HEK293 (cell line): ENCODE data around the gene PTPN4.

Source experiments
- CTCF ChIA-PET: fragments of 350-600 bp; formaldehyde crosslinking; extraction: SDS; loops from one replicate; lab custom pipeline; 2021; ENCODE audit warnings: antibody characterized with exemption; lab: Yijun Ruan, JAX
- POLR2A ChIA-PET: fragments of 300-600 bp; formaldehyde crosslinking; extraction: SDS; loops from one replicate; lab custom pipeline; 2020; ENCODE audit warnings: antibody characterized with exemption, inconsistent platforms; lab: Yijun Ruan, JAX
- H3K27ac ChIP-seq: fragments of 200-500 bp; sonication (Bioruptor generic); 2 replicates; pipeline ENCODE4 v1.5.1; 2014; ENCODE audit warnings: low read depth, low read length, control low read depth, inconsistent platforms; ENCODE audit errors: extremely low read depth
- H3K36me3 ChIP-seq, 2 experiments: fragments of 200-500 bp in 1 of 2; sonication (Bioruptor generic) in 1 of 2; 1 replicate in 1 of 2; 2 replicates in 1 of 2; pipeline ENCODE4 v1.5.1; 2014 to 2017; ENCODE audit warnings: inconsistent platforms in 2 of 2, low read length in 2 of 2; ENCODE audit not compliant: control insufficient read depth in 2 of 2, insufficient read depth in 1 of 2
- H3K4me1 ChIP-seq: fragments of 200-500 bp; sonication (Bioruptor generic); 2 replicates; pipeline ENCODE4 v1.5.1; 2014; ENCODE audit warnings: mild to moderate bottlenecking, low read length, inconsistent platforms; ENCODE audit not compliant: control insufficient read depth, insufficient read depth
- H3K4me3 ChIP-seq: 2 replicates; pipeline ENCODE4 v1.5.1; 2011; ENCODE audit warnings: low read depth, mild to moderate bottlenecking, control low read depth, low read length, moderate library complexity
- H3K9me3 ChIP-seq: fragments of 200-500 bp; sonication (Bioruptor generic); 2 replicates; pipeline ENCODE4 v1.5.1; 2014; ENCODE audit warnings: low read depth, low read length, inconsistent platforms; ENCODE audit not compliant: control insufficient read depth, insufficient read depth
- HOXA7 ChIP-seq: sonication (generic); formaldehyde crosslinking; IDR thresholded peaks from 2 replicates; pipeline ENCODE4 v1.8.1; 2022; ENCODE audit warnings: missing genetic modification reagents, borderline replicate concordance
- HOXC10 ChIP-seq: sonication (generic); formaldehyde crosslinking; IDR thresholded peaks from 2 replicates; pipeline ENCODE4 v1.8.1; 2023; ENCODE audit warnings: mild to moderate bottlenecking, missing genetic modification reagents
- HOXD13 ChIP-seq: sonication (generic); formaldehyde crosslinking; IDR thresholded peaks from 2 replicates; pipeline ENCODE4 v1.8.0; 2022; ENCODE audit warnings: missing genetic modification reagents, borderline replicate concordance
- PRDM2 ChIP-seq: fragments of 450-650 bp; formaldehyde crosslinking; IDR thresholded peaks from 2 replicates; pipeline ENCODE4 v1.5.1; 2016; ENCODE audit warnings: missing biosample characterization, missing genetic modification characterization, borderline replicate concordance
- SETDB1 ChIP-seq: IDR thresholded peaks from one replicate; pipeline ENCODE4 v1.6.1; 2017; ENCODE audit warnings: mild to moderate bottlenecking, low read length, moderate library complexity, mixed read lengths; ENCODE audit not compliant: insufficient read length
- YY2 ChIP-seq: fragments of 450-650 bp; formaldehyde crosslinking; IDR thresholded peaks from 2 replicates; pipeline ENCODE4 v1.5.1; 2016; ENCODE audit warnings: missing biosample characterization, missing genetic modification characterization
- ZBTB48 ChIP-seq: fragments of 450-650 bp; formaldehyde crosslinking; IDR thresholded peaks from 2 replicates; pipeline ENCODE4 v1.5.1; 2016; ENCODE audit warnings: missing biosample characterization, missing genetic modification characterization
- ZBTB6 ChIP-seq: fragments of 450-650 bp; formaldehyde crosslinking; IDR thresholded peaks from 2 replicates; pipeline ENCODE4 v1.5.1; 2017; ENCODE audit warnings: missing biosample characterization, missing genetic modification characterization
- ZBTB8A ChIP-seq: fragments of 450-650 bp; formaldehyde crosslinking; IDR thresholded peaks from 2 replicates; pipeline ENCODE4 v1.5.1; 2016; ENCODE audit warnings: missing biosample characterization, missing genetic modification characterization
- ZFP41 ChIP-seq: fragments of 450-650 bp; formaldehyde crosslinking; IDR thresholded peaks from 2 replicates; pipeline ENCODE4 v1.5.1; 2016; ENCODE audit warnings: missing biosample characterization, missing genetic modification characterization, borderline replicate concordance
- ZIC2 ChIP-seq: fragments of 450-650 bp; formaldehyde crosslinking; IDR thresholded peaks from 2 replicates; pipeline ENCODE4 v1.5.1; 2016; ENCODE audit warnings: missing biosample characterization, missing genetic modification characterization
- ZNF114 ChIP-seq: fragments of 450-650 bp; formaldehyde crosslinking; IDR thresholded peaks from 2 replicates; pipeline ENCODE4 v1.5.0; 2017; ENCODE audit warnings: missing biosample characterization, missing genetic modification characterization
- ZNF202 ChIP-seq: fragments of 450-650 bp; formaldehyde crosslinking; IDR thresholded peaks from 2 replicates; pipeline ENCODE4 v1.5.1; 2016; ENCODE audit warnings: missing biosample characterization, missing genetic modification characterization, borderline replicate concordance
- ZNF214 ChIP-seq: fragments of 450-650 bp; formaldehyde crosslinking; IDR thresholded peaks from 2 replicates; pipeline ENCODE4 v1.5.1; 2017; ENCODE audit warnings: missing biosample characterization, mild to moderate bottlenecking, missing genetic modification characterization, borderline replicate concordance
- ZNF223 ChIP-seq: fragments of 450-650 bp; formaldehyde crosslinking; IDR thresholded peaks from 2 replicates; pipeline ENCODE4 v1.5.1; 2016; ENCODE audit warnings: missing biosample characterization, missing genetic modification characterization
- ZNF23 ChIP-seq: fragments of 450-650 bp; formaldehyde crosslinking; IDR thresholded peaks from 2 replicates; pipeline ENCODE4 v1.5.1; 2016; ENCODE audit warnings: missing biosample characterization, missing genetic modification characterization, borderline replicate concordance
- ZNF248 ChIP-seq: fragments of 450-650 bp; formaldehyde crosslinking; IDR thresholded peaks from 2 replicates; pipeline ENCODE4 v1.5.1; 2017; ENCODE audit warnings: missing biosample characterization, missing genetic modification characterization
- ZNF274 ChIP-seq, 2 experiments: fragments of 200-500 bp in 1 of 2; fragments of 450-650 bp in 1 of 2; sonication (Bioruptor generic) in 1 of 2; formaldehyde crosslinking in 1 of 2; IDR thresholded peaks; 2 replicates each; pipeline versions ENCODE4 v1.5.1 to v1.6.1; 2014 to 2016; ENCODE audit warnings: borderline replicate concordance in 1 of 2, inconsistent platforms in 1 of 2, low read length in 1 of 2, missing biosample characterization in 1 of 2, missing genetic modification characterization in 1 of 2
- ZNF311 ChIP-seq: fragments of 450-650 bp; formaldehyde crosslinking; IDR thresholded peaks from 2 replicates; pipeline ENCODE4 v1.5.1; 2017; ENCODE audit warnings: missing biosample characterization, missing genetic modification characterization, borderline replicate concordance
- ZNF473 ChIP-seq: fragments of 450-650 bp; formaldehyde crosslinking; IDR thresholded peaks from 2 replicates; pipeline ENCODE4 v1.5.1; 2017; ENCODE audit warnings: missing biosample characterization, missing genetic modification characterization
- ZNF514 ChIP-seq: fragments of 450-650 bp; formaldehyde crosslinking; IDR thresholded peaks from 2 replicates; pipeline ENCODE4 v1.5.1; 2016; ENCODE audit warnings: missing biosample characterization, missing genetic modification characterization
- ZNF843 ChIP-seq: fragments of 450-650 bp; formaldehyde crosslinking; IDR thresholded peaks from 2 replicates; pipeline ENCODE4 v1.5.1; 2016; ENCODE audit warnings: missing biosample characterization, missing genetic modification characterization
- ZSCAN4 ChIP-seq: fragments of 450-650 bp; formaldehyde crosslinking; IDR thresholded peaks from 2 replicates; pipeline ENCODE4 v1.5.1; 2017; ENCODE audit warnings: missing biosample characterization, missing genetic modification characterization

Gene PTPN4

GRCh38 chr2:120028795-120029194, 269.1 kb downstream of the PTPN4 start:
- ChIA-PET CTCF (no interaction called here), POLR2A (interaction anchor here (2.7 kb wide), 1 partner anchor 16 kb away, joined by 8 read pairs; the partner anchor contains the start of gene EPB41L5)
- Histone ChIP-seq H3K4me3 (no peak overlapping the region), H3K27ac (no peak overlapping the region), H3K4me1 (no peaks in the 10 kb centered on the region), H3K36me3 (no peaks in the 10 kb centered on the region; a peak in 1 of 3 replicates), H3K9me3 (no peaks in the 10 kb centered on the region; the same call in 1 of the 2 replicates)
- TF ChIP-seq ZNF114 (tag by site-specific recombination) (no peak), ZIC2 (tag by site-specific recombination) (no peak), ZNF23 (tag by site-specific recombination) (no peak), ZSCAN4 (tag by site-specific recombination) (no peak), ZFP41 (no peak), ZNF223 (tag by site-specific recombination) (no peak), HOXC10 (CRISPR knock-in tag) (no peak), ZNF514 (no peak), SETDB1 (no peak)

- TF ChIP-seq HOXD13 (CRISPR knock-in tag) (no peak), ZNF214 (tag by site-specific recombination) (no peak), ZNF311 (tag by site-specific recombination) (no peak), ZBTB48 (no peak), YY2 (tag by site-specific recombination) (no peak), ZNF202 (tag by site-specific recombination) (no peak), HOXA7 (CRISPR knock-in tag) (no peak), ZNF23 (tag by site-specific recombination) (no peak)
- Histone ChIP-seq H3K9me3 (no peaks in the 10 kb centered on the region; the same call in 1 of the 2 replicates), H3K4me1 (no peaks in the 10 kb centered on the region), H3K36me3 (no peaks in the 10 kb centered on the region; a peak in 1 of 3 replicates), H3K27ac (no peak overlapping the region), H3K4me3 (no peak overlapping the region)
- CTCF ChIA-PET = interaction anchor here (0.9 kb wide), 1 partner anchor 16 kb away, joined by 3 read pairs; no protein-coding TSS in a partner anchor
- POLR2A ChIA-PET = no interaction called here
These were observed 270.2 kb downstream of the PTPN4 start for GRCh38 chr2:120029672-120030640.

GRCh38 chr2:120032297-120032696, 272.6 kb downstream of the PTPN4 start:
- Histone ChIP-seq H3K9me3 (no peaks in the 10 kb centered on the region), H3K4me3 (no peak overlapping the region), H3K36me3 (no peaks in the 10 kb centered on the region; a peak in 1 of 3 replicates), H3K27ac (no peak overlapping the region), H3K4me1 (no peaks in the 10 kb centered on the region)
- CTCF ChIA-PET = no interaction called here
- POLR2A ChIA-PET = no interaction called here
- TF ChIP-seq ZNF248 = no peak
- no peak for TF ChIP-seq HOXA7 (CRISPR knock-in tag)
- TF ChIP-seq ZNF274 (IDR thresholded peaks at IDR 0.05; ENCODE audit: low read length) = no peak
- TF ChIP-seq ZNF274 (tag by site-specific recombination; IDR thresholded peaks at IDR 0.05; ENCODE audit: borderline replicate concordance) = no peak
- no peak for TF ChIP-seq PRDM2 (tag by site-specific recombination)
- TF ChIP-seq ZBTB8A = no peak
- no peak for TF ChIP-seq ZNF473 (tag by site-specific recombination)
- TF ChIP-seq ZBTB6 (tag by site-specific recombination) = no peak
- no peak for TF ChIP-seq ZNF843
